ENCODE data around the gene NDST4. TPM values are rescaled to one million over a fixed set of nuclear protein-coding genes. Genes with fewer than 3 reads are reported as not detected.

Gene NDST4
- total RNA-seq, result not detected
- long read RNA-seq, result 0 reads

GRCh38 chr4:115113506-115114106 lies at the start of gene NDST4:
Gene NDST4, minus strand, starts transcription at chr4:115113620. Its CDS starts 36,584 bp downstream, at chr4:115077036.
- Histone ChIP-seq H3K27me3 (ENCODE audit: low read depth) (no peaks in the 10 kb centered on the region), H3K4me1 (no peaks in the 10 kb centered on the region), H3K4me3 (no peak within 1 kb of the TSS), H3K9me3 (no peaks in the 10 kb centered on the region), H3K27ac (no peak within 1 kb of the TSS), H3K36me3 (no peaks in the 10 kb centered on the region)
- no peak for ATAC-seq
- DNase-seq, result no peak
- intact Hi-C loops (cut with DNase I), result no loop called here
- no peak for TF ChIP-seq CTCF (IDR thresholded peaks at IDR 0.05)

- no peak overlapping the region for H3K4me3 ChIP-seq
- H3K36me3 ChIP-seq, result no peaks in the 10 kb centered on the region
- H3K27ac ChIP-seq, result no peak overlapping the region
- H3K4me1 ChIP-seq, result no peaks in the 10 kb centered on the region
- DNase-seq (no peak), ATAC-seq (no peak)
- no peak for TF ChIP-seq CTCF (IDR thresholded peaks at IDR 0.05)
- H3K27me3 ChIP-seq (ENCODE audit: low read depth), result no peaks in the 10 kb centered on the region
- intact Hi-C loops (cut with DNase I), result no loop called here
- H3K9me3 ChIP-seq, result no peaks in the 10 kb centered on the region
These were observed 45.7 kb upstream of the NDST4 start for GRCh38 chr4:115159141-115159540.

GRCh38 chr4:115158296-115158695 lies 44.9 kb upstream of the NDST4 start:
- Histone ChIP-seq H3K27me3 (ENCODE audit: low read depth) (no peaks in the 10 kb centered on the region), H3K9me3 (no peaks in the 10 kb centered on the region), H3K36me3 (no peaks in the 10 kb centered on the region), H3K4me3 (no peak overlapping the region), H3K27ac (no peak overlapping the region), H3K4me1 (no peaks in the 10 kb centered on the region)
- intact Hi-C loops (cut with DNase I), result no loop called here
- TF ChIP-seq CTCF (IDR thresholded peaks at IDR 0.05), result no peak
- DNase-seq, result no peak
- no peak for ATAC-seq

- DNase-seq (no peak), ATAC-seq (no peak)
- no peak overlapping the region for H3K4me3 ChIP-seq
- intact Hi-C loops (cut with DNase I), result no loop called here
- no peaks in the 10 kb centered on the region for H3K27me3 ChIP-seq (ENCODE audit: low read depth)
- H3K9me3 ChIP-seq, result no peaks in the 10 kb centered on the region
- no peak for TF ChIP-seq CTCF (IDR thresholded peaks at IDR 0.05)
- H3K4me1 ChIP-seq, result no peaks in the 10 kb centered on the region
- no peak overlapping the region for H3K27ac ChIP-seq
- H3K36me3 ChIP-seq, result no peaks in the 10 kb centered on the region
These were observed 41.4 kb upstream of the NDST4 start for GRCh38 chr4:115154826-115155225.

GRCh38 chr4:115152965-115153364 lies 39.5 kb upstream of the NDST4 start:
- H3K4me3 ChIP-seq, result no peak overlapping the region
- ATAC-seq (no peak), DNase-seq (no peak)
- intact Hi-C loops (cut with DNase I), result no loop called here
- no peaks in the 10 kb centered on the region for H3K9me3 ChIP-seq
- H3K36me3 ChIP-seq, result no peaks in the 10 kb centered on the region
- H3K27ac ChIP-seq, result no peak overlapping the region
- no peaks in the 10 kb centered on the region for H3K27me3 ChIP-seq (ENCODE audit: low read depth)
- no peaks in the 10 kb centered on the region for H3K4me1 ChIP-seq
- TF ChIP-seq CTCF (IDR thresholded peaks at IDR 0.05), result no peak

Measured in lower lobe of right lung (tissue), 2 donors.